ENCODE measurements around the gene TSPAN6.

Gene TSPAN6

GRCh38 chrX:100650841-100651240, 14.2 kb upstream of the TSPAN6 start (continued):
- TF ChIP-seq KLF9 (tag by site-specific recombination; IDR thresholded peaks at IDR 0.05; ENCODE audit: low read depth), result no peak

GRCh38 chrX:100649550-100650356, 13.1 kb upstream of the TSPAN6 start:
- H3K36me3 ChIP-seq (ENCODE audit: control insufficient read depth in 2 of 2, insufficient read depth in 1 of 2, low read length in 2 of 2), result peaks cover 0 to 3% of the 10 kb centered on the region in 2 experiments; a peak in 1 of 3 replicates
- no peaks in the 10 kb centered on the region for H3K9me3 ChIP-seq (ENCODE audit: control insufficient read depth, insufficient read depth, low read depth, low read length)
- no peak overlapping the region for H3K4me3 ChIP-seq (ENCODE audit: low read depth, low read length)
- H3K4me1 ChIP-seq (ENCODE audit: control insufficient read depth, insufficient read depth, low read length), result no peaks in the 10 kb centered on the region
- no peak for TF ChIP-seq YY2 (tag by site-specific recombination; IDR thresholded peaks at IDR 0.05)
- H3K27ac ChIP-seq (ENCODE audit: extremely low read depth, low read depth, low read length), result no peak overlapping the region
- ChIA-PET CTCF (interaction anchor here (0.5 to 1.7 kb wide), 3 partner anchors 21 to 118 kb away, joined by 3 to 11 read pairs (median 3); no protein-coding TSS in a partner anchor), POLR2A (no interaction called here)

GRCh38 chrX:100648458-100649417, 12.1 kb upstream of the TSPAN6 start:
- no peak for TF ChIP-seq FEZF1 (tag by site-specific recombination; IDR thresholded peaks at IDR 0.05)
- TF ChIP-seq ZNF785 (tag by site-specific recombination; IDR thresholded peaks at IDR 0.05), result no peak
- peak; percentile 44; the same call in 1 of the 2 replicates for TF ChIP-seq ATF2 (tag by site-specific recombination; IDR thresholded peaks at IDR 0.05; ENCODE audit: low read depth)
- TF ChIP-seq ZNF239 (tag by site-specific recombination; IDR thresholded peaks at IDR 0.05), result no peak
- Histone ChIP-seq H3K36me3 (ENCODE audit: control insufficient read depth in 2 of 2, insufficient read depth in 1 of 2, low read length in 2 of 2) (peaks cover 0 to 3% of the 10 kb centered on the region in 2 experiments; a peak in 1 of 3 replicates), H3K9me3 (ENCODE audit: control insufficient read depth, insufficient read depth, low read depth, low read length) (no peaks in the 10 kb centered on the region), H3K27ac (ENCODE audit: extremely low read depth, low read depth, low read length) (no peak overlapping the region), H3K4me3 (ENCODE audit: low read depth, low read length) (no peak overlapping the region), H3K4me1 (ENCODE audit: control insufficient read depth, insufficient read depth, low read length) (no peaks in the 10 kb centered on the region)
- POLR2A ChIA-PET, result no interaction called here
- CTCF ChIA-PET, result interaction anchor here (0.6 to 1.7 kb wide), 4 partner anchors 23 to 577 kb away, joined by 3 to 11 read pairs (median 6); no protein-coding TSS in a partner anchor

GRCh38 chrX:100647739-100648138, 11.1 kb upstream of the TSPAN6 start:
- TF ChIP-seq PRDM6 (tag by site-specific recombination; IDR thresholded peaks at IDR 0.05) (no peak), ZNF140 (tag by site-specific recombination; IDR thresholded peaks at IDR 0.05) (peak; percentile 69)
- Histone ChIP-seq H3K27ac (ENCODE audit: extremely low read depth, low read depth, low read length) (no peak overlapping the region), H3K36me3 (ENCODE audit: control insufficient read depth in 2 of 2, insufficient read depth in 1 of 2, low read length in 2 of 2) (peaks cover 0 to 3% of the 10 kb centered on the region in 2 experiments; a peak in 1 of 3 replicates), H3K4me3 (ENCODE audit: low read depth, low read length) (no peak overlapping the region), H3K4me1 (ENCODE audit: control insufficient read depth, insufficient read depth, low read length) (no peaks in the 10 kb centered on the region), H3K9me3 (ENCODE audit: control insufficient read depth, insufficient read depth, low read depth, low read length) (no peaks in the 10 kb centered on the region)
- CTCF ChIA-PET, result interaction anchor here (1.1 to 2.2 kb wide), 3 partner anchors 11 to 25 kb away, joined by 3 to 11 read pairs (median 5); partner anchors contain the start of gene TSPAN6
- POLR2A ChIA-PET, result no interaction called here

- ChIA-PET POLR2A (no interaction called here), CTCF (interaction anchor here (0.7 to 2.2 kb wide), 2 partner anchors 10 to 89 kb away, joined by 3 to 11 read pairs; partner anchors contain the start of gene TSPAN6)
- Histone ChIP-seq H3K4me3 (ENCODE audit: low read depth, low read length) (no peak overlapping the region), H3K36me3 (ENCODE audit: control insufficient read depth in 2 of 2, insufficient read depth in 1 of 2, low read length in 2 of 2) (peaks cover 0 to 3% of the 10 kb centered on the region in 2 experiments; a peak in 1 of 3 replicates), H3K27ac (ENCODE audit: extremely low read depth, low read depth, low read length) (no peak overlapping the region), H3K4me1 (ENCODE audit: control insufficient read depth, insufficient read depth, low read length) (no peaks in the 10 kb centered on the region), H3K9me3 (ENCODE audit: control insufficient read depth, insufficient read depth, low read depth, low read length) (no peaks in the 10 kb centered on the region)
- TF ChIP-seq ZBTB49 (tag by site-specific recombination; IDR thresholded peaks at IDR 0.05; ENCODE audit: low read depth), result no peak
- no peak for TF ChIP-seq OSR2 (tag by site-specific recombination; IDR thresholded peaks at IDR 0.05)
- TF ChIP-seq ZNF416 (tag by site-specific recombination; IDR thresholded peaks at IDR 0.05), result no peak
- TF ChIP-seq ZNF19 (tag by site-specific recombination; IDR thresholded peaks at IDR 0.05; ENCODE audit: low read depth), result no peak
- TF ChIP-seq EGR2 (tag by site-specific recombination; IDR thresholded peaks at IDR 0.05; ENCODE audit: low read depth), result no peak
- TF ChIP-seq ZNF571 (tag by site-specific recombination; IDR thresholded peaks at IDR 0.05), result no peak
- TF ChIP-seq ZNF391 (tag by site-specific recombination; IDR thresholded peaks at IDR 0.05; ENCODE audit: borderline replicate concordance, low read depth), result no peak
Measured at GRCh38 chrX:100647095-100647494, 10.5 kb upstream of the TSPAN6 start.

Data from HEK293 (cell line).